Measurements from ENCODE around the gene KREMEN1. TPM values are rescaled to one million over a fixed set of nuclear protein-coding genes. Genes with fewer than 3 reads are reported as not detected.

KREMEN1 gene
- total RNA-seq, 1 donor from 2014 or later = 14.0 TPM

DNA sequence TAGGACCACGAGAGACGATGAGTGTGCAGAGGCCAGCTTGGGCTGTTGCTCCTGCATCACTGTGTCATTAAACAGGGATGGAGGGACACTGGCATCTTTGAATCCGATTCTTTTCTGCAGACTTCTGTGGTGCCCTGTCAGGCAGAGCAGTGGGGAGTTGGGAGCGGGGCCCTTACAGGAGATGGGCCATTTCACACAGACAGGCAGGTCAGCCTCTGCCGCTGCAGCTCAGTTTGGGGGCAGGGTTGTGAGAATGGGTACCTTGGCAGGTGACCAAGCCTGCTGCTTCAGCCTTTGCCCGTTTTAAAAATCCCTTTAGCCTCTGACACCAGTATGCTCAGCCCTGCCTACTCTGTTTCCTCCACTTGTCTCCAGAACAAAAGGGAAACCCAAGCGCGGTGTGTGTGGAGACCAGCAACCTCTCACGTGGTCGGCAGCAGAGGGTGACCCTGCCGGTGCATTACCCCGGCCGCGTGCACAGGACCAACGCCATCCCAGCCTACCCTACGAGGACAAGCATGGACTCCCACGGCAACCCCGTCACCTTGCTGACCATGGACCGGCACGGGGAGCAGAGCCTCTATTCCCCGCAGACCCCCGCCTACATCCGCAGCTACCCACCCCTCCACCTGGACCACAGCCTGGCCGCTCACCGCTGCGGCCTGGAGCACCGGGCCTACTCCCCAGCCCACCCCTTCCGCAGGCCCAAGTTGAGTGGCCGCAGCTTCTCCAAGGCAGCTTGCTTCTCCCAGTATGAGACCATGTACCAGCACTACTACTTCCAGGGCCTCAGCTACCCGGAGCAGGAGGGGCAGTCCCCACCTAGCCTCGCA lies 23.8 kb upstream of the KREMEN1 start:
- no peak for DNase-seq (ENCODE audit: low spot score)

DNA sequence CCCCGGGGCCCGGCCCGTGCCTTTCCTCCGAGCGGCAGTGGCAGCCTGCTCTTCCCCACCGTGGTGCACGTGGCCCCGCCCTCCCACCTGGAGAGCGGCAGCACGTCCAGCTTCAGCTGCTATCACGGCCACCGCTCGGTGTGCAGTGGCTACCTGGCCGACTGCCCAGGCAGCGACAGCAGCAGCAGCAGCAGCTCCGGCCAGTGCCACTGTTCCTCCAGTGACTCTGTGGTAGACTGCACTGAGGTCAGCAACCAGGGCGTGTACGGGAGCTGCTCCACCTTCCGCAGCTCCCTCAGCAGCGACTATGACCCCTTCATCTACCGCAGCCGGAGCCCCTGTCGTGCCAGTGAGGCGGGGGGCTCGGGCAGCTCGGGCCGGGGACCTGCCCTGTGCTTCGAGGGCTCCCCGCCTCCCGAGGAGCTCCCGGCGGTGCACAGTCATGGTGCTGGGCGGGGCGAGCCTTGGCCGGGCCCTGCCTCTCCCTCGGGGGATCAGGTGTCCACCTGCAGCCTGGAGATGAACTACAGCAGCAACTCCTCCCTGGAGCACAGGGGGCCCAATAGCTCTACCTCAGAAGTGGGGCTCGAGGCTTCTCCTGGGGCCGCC lies 23.1 kb upstream of the KREMEN1 start:
- DNase-seq (ENCODE audit: low spot score) = no peak

DNA sequence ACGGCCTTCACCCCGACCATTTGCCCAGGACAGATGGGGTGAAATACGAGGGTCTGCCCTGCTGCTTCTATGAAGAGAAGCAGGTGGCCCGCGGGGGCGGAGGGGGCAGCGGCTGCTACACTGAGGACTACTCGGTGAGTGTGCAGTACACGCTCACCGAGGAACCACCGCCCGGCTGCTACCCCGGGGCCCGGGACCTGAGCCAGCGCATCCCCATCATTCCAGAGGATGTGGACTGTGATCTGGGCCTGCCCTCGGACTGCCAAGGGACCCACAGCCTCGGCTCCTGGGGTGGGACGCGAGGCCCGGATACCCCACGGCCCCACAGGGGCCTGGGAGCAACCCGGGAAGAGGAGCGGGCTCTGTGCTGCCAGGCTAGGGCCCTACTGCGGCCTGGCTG lies 22.4 kb upstream of the KREMEN1 start:
- no peak for DNase-seq (ENCODE audit: low spot score)

DNA sequence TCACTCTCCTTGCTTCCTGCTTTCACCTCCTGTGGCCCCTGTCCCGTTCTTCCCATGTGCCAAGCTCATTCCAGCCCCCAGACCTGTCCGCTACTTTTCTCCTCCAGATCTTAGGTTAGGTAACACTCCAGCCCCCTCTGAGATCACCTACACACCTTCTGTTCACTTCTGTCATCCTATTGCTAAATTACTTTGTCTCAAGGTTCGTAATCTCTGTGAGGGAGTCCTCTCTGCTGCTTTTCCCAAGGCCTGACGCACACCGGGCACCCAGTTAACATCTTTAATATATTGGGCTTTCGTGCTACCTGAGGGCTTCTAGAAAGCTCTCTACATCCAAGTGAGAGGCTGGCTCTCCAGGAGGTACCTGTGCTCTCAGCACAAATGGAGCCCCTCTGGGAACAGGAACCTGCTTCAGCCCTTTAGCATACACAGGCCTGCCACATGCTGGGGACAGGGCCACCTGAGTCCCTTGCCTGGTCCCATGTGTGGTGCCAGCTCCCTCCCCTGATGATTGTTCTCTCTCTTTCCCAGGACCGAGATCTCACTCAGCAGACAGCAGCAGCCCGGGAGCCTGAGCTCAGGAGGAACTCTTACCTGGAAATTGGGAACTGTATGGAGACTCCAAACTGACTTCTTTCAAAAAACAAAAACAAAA lies 19.7 kb upstream of the KREMEN1 start:
- DNase-seq (ENCODE audit: low spot score) = no peak

DNA sequence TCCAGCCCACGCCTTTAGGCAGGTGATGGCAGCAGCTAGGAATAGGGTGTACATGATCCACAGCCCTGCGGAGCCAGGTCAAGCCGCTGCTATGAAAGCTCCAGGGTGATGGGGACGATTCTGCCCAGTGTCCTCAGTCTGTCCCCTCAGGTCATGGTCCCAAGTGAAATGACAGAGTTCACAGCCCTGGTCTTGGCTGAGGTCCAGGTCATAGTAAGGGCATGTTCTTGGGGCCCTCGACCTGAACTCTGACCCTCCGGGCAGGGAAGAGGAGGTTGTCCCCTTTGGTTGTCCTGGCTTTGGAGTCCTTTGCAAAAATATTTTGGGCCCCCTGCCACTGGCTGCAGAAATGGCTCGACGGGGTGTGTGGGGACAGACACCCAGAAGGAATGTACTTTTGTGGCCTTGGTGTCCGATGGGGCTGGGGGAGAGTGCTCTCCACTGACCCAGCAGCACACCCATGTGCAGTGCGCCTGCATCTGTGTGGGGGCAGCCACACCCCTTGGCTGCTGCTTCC lies 18.5 kb upstream of the KREMEN1 start:
- no peak for DNase-seq (ENCODE audit: low spot score)

DNA sequence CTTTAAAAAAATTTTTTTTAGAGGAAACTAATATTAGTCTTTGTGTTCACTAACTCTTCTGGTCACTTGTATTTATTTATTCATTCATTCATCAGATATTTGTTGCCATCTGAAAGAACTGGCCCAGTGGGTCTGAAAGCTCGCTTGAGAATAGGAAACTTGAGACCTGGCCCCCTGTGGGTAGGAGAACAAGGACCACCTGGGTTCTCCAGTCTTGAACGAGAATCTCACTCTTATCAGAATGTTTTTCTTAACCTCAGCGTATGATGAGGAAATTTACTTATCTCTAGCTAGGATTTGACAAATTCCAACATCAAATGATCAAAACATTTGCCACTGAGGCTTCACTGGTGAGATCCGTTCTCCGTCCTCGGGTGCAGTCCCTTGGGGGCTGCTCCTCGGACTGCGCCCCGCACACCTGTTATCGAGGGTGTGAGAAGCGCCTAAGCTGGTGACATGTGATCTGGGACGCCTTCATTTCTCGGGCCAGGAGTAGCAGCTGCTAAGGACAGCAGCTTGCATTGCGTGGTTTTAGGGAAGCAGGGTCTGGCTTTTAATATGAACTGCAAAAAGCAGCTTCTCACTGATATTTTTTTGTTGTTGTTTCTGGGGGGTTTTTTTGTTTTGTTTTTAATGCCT lies 17.5 kb upstream of the KREMEN1 start:
- DNase-seq (ENCODE audit: low spot score) = no peak

DNA sequence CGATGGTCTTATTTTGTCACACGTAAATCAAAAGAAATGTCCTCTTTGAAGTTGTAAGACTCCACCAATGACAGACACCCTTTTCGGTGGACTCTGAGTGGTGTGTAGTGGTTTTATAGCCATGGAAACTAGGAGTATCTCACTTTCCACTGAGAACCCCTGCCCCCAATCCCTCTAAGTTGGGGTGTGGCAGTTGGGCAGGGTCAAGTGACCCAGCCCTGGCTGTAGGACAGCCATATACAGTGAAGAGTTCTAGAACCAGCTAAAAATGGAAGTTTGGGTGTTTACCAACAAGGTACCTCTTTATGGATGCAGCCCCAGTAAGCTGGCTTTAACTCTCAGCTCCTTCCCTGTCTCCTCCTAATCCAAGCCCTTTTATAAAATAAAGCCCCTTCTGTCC lies 16.4 kb upstream of the KREMEN1 start:
- DNase-seq (ENCODE audit: low spot score) = no peak

DNA sequence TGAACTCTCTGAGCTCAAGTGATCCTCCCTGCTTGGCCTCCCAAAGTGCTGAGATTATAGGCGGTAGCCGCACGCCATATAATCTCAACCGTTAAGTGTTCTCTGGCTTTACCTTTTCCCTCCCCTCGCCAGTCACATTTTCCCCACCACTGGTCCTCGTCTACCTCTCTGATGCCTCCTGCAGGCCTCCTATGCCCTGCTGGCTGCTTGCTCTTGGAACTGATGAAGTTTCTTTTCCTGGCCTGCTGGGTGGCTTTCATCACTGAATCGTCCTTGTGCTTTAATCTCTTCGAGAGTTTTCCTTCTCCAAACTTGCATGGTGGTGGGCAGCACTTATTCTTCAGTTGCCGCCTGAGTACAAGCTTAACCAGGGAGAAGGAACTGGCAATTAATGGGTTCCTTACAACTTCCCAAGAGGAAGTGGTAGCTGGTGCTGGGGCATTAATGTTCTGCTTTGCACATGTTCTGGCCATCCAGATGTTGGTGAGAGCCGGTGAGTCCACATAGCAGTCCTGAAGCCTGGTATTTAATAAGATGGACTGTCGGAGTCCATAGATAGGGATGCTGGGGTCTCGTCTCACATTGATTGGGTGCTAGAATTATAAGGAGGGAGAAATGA lies 12.5 kb upstream of the KREMEN1 start:
- no peak for DNase-seq (ENCODE audit: low spot score)

DNA sequence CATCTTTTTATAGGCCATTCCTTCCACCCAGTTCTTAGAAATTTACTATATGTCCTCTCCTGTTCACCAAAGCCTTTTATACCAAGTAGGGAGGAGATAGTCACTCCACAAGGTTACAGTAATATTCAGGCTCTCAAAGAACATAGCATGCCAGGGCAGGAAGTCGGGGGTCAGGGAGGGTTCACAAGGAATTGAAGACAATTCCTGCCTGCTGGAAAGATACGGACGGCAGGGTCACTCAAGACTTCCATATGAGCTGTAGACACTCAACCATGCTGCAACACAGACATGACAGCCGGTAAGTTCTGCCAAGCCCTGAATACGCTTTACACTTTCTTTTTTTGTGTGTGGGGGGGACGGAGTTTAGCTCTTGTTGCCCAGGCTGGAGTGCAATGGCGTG lies 11.9 kb upstream of the KREMEN1 start:
- DNase-seq (ENCODE audit: low spot score) = no peak

DNA sequence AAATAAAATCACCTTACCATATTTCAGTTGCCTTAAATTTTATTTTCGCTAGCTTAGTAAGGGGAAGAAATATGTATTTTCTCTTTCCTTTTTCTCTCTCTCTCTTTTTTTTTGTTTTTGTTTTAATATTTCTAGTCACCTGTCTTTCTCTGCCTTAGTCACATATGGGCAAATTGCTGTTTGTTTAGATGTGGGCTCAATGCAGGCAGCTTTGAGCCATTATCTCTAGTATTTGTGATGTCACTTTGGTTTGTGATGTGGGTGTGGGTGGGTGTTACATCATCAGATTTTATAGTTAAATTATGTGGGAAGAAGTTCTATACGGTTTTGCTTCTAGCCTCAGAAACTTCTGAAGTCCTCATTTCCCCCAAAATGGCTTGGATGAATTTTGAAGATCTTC lies 11.1 kb upstream of the KREMEN1 start, which contains the start of gene C22orf31:
C22orf31 (minus strand) TSS at position 59 of the 400 bp plus-strand sequence; CDS start at position 20, 39 bp downstream.
- no peak for DNase-seq (ENCODE audit: low spot score)

DNA sequence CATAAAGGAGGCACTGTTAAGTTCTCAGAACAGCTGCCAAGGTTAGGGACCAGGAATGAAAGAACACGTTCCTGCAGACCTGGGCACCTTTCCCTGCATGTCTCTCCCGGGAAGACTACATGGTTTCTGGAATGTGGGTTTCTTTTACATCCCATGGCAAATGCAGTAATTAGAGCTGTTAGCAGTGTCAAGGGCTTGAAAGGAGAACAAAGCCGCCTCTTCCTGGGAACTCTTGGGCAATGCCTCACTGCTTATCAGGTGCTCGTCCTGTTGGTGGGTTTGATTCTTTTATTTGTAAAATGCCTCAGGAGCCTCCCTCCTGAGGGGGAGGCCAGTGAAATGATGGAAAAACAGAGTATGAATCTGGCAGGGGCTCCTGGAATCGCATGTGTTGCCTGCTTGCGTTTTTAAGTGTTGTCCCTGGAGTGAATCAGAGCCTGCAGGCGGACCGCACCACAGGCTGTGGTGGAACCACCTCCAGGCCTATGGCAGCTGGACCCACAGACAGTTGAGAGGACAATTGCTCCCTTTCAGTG lies 10.5 kb upstream of the KREMEN1 start:
- DNase-seq (ENCODE audit: low spot score) = no peak

DNA sequence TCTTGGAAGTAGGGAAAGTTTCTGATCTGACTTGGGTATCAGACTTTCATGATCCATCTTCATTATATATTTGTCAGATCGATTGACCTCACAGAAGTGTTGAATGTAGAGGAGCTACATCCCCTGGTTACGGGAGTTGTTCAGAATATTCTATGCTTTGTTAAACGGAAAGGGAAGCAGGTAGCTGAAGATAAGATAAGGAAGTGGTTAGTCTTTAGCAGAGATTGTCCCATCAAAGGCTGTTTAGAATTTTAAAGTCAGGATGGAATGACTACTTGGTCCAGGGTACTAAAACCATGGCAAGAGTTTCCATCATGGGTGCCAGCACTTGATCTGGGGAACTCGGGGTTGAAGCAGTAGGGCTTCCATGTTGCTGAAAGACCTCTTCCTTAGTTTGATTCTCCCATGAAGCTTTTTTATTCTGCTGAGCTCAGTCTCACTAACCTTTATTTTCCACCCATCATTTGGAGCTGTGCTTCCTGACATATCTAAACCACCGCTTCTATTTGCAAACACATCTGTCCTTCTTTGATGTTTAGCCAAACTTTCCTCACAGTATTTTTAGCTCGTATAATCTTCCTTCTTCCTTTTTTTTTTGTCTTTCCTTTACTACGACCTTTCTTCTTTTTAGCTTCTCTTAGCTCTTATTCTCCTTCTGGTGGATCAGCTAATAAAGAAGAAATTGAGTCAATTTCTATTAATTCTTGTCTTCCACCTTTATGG lies 7.2 kb upstream of the KREMEN1 start:
- DNase-seq (ENCODE audit: low spot score) = no peak

DNA sequence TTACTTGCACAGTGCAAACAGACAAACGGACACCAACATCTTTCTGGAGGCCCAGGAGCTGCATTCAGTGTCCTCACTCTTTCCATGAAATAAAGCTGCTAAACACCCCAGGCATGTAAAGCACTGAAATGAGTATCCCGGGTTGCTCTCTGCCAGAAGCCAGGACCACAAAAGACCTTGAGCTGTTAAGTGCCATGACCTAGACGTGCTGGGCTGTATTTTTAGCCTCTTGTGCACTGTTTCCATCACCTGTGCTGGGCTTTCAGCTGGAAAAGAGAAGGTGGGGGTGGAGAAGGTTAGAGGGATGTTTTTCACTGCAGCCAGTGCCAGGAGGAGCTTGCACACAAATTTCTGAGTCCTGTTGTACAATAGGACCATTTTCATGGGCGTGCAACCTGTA lies 3.4 kb upstream of the KREMEN1 start:
- no peak for DNase-seq (ENCODE audit: low spot score)

DNA sequence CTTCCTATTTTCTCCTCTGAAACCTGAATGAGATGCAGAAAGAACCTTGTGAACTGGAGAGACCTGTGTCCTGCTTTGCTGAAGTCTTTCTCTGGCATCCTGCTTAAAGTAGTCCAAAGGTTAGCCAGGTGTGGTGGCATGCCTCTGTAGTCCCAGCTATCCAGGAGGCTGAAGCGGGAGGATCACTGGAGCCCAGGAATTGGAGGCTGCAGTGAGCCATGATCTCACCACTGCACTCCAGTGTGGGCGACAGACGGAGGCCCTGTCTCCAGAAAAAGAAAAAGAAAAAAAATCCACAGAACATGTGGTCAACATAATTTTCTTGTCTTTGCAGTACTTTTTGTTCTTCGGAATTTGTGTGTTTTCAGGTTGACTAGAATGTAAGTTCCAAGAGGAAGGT lies 2.3 kb upstream of the KREMEN1 start:
- DNase-seq (ENCODE audit: low spot score) = no peak

DNA sequence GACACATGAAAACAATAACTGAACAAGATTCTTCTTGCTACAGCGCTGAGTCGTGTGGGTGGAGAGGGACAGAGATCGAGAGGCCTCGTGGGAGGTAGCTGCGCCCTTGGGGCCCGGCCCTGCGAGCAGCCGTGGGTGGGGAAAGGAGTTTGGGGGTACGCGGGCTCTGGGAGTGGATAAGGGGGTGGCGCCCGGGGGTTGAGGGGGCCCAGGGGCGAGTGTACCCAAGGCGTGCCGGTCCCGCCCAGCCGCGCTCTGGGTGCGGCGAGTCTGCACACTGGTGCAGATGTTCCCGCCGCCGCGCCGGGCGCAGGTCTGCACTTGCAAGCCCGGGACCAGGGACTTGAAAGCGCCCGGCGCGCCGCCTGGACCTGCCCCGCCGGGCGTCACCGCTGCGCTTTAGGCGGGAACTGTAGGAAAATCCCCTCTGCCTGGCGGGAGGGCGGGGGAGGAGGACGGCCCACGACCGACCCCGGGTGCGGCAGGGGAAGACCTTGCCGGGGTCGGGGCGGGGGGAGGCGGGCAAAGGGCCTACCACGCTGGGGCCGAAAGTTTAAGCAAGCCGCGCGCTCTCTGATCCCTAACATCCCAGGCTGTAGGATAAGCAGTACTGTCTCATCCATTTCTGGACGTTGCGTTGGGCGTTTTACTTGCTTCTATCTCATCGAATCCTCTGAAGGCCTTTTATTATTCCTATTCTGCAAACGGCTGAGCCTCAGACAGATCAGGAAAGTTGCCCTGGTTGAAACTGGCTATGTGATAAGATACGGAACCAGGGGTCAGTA lies 1.4 kb upstream of the KREMEN1 start:
- DNase-seq (ENCODE audit: low spot score) = peak; percentile 79

DNA sequence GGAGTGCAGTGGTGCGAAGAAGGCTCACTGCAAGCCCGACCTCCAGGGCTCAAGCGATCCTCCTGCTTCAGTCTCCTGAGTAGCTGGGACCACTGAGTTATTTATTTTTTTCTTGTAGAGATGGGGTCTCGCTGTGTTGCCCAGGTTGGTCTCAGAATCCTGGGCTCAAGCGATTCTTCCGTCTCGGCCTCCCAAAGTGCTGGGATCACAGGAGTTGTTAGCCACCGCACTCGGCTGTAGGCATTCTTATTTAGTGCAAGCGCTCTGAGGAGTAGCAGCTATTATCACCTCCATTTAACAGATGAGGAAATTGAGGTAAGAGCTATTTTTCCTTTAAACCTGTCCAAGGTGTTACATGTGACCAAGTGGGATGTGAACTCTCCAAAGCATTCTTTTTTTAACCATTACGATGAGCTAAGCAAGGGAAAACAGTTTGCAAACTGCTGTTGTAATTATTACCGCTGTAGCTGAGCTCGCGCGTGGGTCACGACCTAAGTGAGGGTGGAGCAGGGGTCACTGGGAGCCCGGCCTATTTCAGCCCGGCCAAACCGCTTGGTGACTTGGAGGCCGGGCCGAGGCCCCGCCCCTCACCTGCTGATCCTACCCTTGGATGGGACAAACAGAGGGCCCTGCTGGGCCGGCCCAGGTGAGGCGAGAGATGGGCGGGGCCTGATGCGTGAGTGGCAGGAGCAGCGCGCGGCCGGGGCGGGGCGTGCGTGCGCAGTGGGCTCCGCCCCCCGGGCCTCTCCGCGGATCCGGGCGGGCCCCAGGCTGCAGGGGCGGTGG lies 449 bp upstream of the KREMEN1 start:
- peak; percentile 86 for DNase-seq (ENCODE audit: low spot score)

DNA sequence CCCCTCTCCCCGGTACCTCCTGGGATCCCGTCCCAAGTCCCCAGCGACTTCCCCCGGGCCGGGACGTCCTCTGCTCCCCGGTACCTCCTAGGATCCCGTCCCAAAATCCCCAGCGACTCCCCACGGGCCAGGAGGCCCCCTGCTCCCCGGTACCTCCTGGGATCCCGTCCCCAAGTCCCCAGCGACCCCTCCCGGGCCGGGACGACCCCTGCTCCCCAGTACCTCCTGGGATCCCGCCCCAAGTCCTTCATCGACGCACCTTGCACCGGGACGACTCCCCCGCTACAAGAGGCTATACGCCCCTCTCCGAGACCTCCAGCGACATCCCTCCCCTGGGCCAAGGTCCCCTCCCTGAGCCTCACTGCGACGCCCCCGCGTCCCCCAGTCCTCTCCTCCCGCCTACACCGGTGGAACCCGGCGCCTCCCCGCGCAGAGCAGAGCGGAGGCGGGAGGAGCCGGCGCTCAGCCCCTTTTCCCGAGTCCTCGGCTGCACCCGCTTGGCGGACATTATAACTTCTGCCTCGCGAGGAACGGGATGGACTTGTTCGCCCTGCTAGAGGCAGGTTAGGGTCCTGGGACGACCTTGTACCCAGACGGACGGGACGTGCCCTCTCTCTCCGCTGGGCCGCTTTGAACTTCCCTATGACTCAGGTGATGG lies 912 bp downstream of the KREMEN1 start:
- DNase-seq (ENCODE audit: low spot score) = peak; percentile 49

DNA sequence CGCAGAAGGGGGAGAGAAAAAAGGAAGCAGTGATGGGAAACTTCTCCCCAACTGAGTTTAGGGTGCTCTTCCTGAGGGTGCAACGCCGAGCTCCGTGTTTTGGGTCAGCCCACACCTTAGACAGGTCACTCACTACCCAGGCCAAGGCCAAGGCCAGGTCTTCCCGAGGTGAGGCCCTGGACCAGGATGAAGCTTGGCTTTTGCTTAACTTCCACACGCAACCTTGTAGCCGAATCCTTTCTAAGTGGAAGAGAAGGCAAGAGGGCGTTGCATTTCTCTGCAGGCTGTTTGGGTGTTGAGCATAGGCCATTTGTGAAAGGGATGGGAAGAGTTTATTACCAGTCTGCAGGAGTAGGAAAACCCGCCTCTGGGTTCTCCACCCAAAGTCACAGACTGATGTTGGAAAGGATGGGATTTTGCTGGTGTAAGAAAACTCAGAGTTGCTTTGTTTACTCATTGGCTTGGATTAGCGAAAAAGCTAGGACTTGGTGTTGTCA lies 1.5 kb downstream of the KREMEN1 start:
- DNase-seq (ENCODE audit: low spot score) = peak; percentile 17
